ENCODE results near the gene GADD45G.

- TF ChIP-seq CTCF (IDR thresholded peaks at IDR 0.05) (no peak), NFYB (CRISPR knock-in tag; conservative IDR thresholded peaks at IDR 0.05; ENCODE audit: low read depth) (no peak), JAZF1 (CRISPR knock-in tag; IDR thresholded peaks at IDR 0.05) (no peak)
- TF ChIP-seq, protein P1, sequence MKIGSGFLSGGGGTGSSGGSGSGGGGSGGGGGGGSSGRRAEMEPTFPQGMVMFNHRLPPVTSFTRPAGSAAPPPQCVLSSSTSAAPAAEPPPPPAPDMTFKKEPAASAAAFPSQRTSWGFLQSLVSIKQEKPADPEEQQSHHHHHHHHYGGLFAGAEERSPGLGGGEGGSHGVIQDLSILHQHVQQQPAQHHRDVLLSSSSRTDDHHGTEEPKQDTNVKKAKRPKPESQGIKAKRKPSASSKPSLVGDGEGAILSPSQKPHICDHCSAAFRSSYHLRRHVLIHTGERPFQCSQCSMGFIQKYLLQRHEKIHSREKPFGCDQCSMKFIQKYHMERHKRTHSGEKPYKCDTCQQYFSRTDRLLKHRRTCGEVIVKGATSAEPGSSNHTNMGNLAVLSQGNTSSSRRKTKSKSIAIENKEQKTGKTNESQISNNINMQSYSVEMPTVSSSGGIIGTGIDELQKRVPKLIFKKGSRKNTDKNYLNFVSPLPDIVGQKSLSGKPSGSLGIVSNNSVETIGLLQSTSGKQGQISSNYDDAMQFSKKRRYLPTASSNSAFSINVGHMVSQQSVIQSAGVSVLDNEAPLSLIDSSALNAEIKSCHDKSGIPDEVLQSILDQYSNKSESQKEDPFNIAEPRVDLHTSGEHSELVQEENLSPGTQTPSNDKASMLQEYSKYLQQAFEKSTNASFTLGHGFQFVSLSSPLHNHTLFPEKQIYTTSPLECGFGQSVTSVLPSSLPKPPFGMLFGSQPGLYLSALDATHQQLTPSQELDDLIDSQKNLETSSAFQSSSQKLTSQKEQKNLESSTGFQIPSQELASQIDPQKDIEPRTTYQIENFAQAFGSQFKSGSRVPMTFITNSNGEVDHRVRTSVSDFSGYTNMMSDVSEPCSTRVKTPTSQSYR (CRISPR knock-in tag; IDR thresholded peaks at IDR 0.05) = no peak
Observed at GRCh38 chr9:89606049-89606623, 1.3 kb downstream of the GADD45G start.
